Vagina (tissue), 2 donors: Measurements from ENCODE around the gene INPP5A.

Experiments
- POLR2A ChIP-seq, 2 donors: fragments of 450-650 bp; IDR thresholded peaks; one replicate each; pipeline ENCODE4 v1.6.1; 2017; ENCODE audit warnings: antibody characterized with exemption in 2 of 2, mild to moderate bottlenecking in 2 of 2, moderate library complexity in 2 of 2
- POLR2AphosphoS5 ChIP-seq, 2 donors: sonication (generic); formaldehyde crosslinking; IDR thresholded peaks; one replicate each; pipeline ENCODE4 v1.9.0; 2017; ENCODE audit warnings: antibody characterized with exemption in 2 of 2, mild to moderate bottlenecking in 2 of 2, low read depth in 1 of 2; ENCODE audit not compliant: insufficient read depth in 1 of 2
- TF ChIP-seq, protein P1 (sequence below), 3 experiments: fragments of 450-650 bp in 2 of 3; fragments of 200-600 bp in 1 of 3; sonication (generic) in 1 of 3; IDR thresholded peaks; one replicate each; pipeline ENCODE4 v1.5.1; 2017 to 2019; ENCODE audit warnings: antibody characterized with exemption in 3 of 3, mild to moderate bottlenecking in 2 of 3, moderate library complexity in 2 of 3

DNA sequence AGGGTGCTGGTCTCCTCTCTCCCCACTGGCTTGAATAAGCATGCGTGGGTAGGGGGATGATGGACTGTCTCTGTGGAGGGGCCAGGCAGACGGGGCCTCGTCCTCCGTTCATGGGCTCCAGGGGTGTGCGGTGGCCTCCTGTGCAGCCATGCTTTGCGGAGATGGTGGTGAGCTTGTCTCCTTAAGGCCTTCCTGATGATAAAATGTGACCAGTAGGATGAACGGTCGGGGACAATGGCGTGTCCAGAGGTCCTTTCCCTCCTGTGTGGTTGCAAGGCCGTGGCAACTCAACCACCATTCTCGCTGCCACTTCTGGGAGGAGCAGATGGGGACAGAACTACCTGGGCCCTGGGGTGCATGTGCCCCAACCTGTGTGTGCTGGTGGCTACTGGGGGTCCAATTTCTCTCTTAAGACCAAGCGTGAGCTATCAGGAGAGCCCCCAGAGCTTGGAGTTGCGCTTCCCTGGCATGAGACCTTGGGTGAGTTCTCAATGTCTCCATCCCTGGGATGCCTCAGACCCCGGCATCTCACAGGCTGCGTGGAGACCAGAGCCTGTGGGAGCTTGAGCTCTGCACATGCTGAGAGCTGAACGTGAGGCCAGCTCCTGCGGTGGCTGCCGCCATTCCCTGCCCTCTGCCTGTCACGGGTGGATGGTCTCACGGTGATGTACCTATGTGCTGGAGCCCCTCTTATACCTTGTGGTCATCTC lies 112.2 kb downstream of the INPP5A start:
- TF ChIP-seq, protein P1, sequence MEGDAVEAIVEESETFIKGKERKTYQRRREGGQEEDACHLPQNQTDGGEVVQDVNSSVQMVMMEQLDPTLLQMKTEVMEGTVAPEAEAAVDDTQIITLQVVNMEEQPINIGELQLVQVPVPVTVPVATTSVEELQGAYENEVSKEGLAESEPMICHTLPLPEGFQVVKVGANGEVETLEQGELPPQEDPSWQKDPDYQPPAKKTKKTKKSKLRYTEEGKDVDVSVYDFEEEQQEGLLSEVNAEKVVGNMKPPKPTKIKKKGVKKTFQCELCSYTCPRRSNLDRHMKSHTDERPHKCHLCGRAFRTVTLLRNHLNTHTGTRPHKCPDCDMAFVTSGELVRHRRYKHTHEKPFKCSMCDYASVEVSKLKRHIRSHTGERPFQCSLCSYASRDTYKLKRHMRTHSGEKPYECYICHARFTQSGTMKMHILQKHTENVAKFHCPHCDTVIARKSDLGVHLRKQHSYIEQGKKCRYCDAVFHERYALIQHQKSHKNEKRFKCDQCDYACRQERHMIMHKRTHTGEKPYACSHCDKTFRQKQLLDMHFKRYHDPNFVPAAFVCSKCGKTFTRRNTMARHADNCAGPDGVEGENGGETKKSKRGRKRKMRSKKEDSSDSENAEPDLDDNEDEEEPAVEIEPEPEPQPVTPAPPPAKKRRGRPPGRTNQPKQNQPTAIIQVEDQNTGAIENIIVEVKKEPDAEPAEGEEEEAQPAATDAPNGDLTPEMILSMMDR (IDR thresholded peaks at IDR 0.05): no peak
- no peak for TF ChIP-seq POLR2A (IDR thresholded peaks at IDR 0.05)
- no peak for TF ChIP-seq POLR2AphosphoS5 (IDR thresholded peaks at IDR 0.05; ENCODE audit: insufficient read depth in 1 of 2, low read depth in 1 of 2)
